NCI-H2107 treated with DMSO at 0.1 percent for 48 hours (cell line): Measurements from ENCODE around the gene FAM217B.
A peak's percentile ranks its signal among the peaks of the same experiment; 100 is the strongest.
"Not testable (repeated sequence)": the region's sequence is repeated elsewhere in the genome, so short reads cannot be mapped to it uniquely, and the experiment has no call there.

Experiments
- DNase-seq: peaks from one replicate; lab custom pipeline; 2025; ENCODE audit not compliant: unreplicated experiment; lab: John Stamatoyannopoulos, UW

Gene FAM217B

DNA sequence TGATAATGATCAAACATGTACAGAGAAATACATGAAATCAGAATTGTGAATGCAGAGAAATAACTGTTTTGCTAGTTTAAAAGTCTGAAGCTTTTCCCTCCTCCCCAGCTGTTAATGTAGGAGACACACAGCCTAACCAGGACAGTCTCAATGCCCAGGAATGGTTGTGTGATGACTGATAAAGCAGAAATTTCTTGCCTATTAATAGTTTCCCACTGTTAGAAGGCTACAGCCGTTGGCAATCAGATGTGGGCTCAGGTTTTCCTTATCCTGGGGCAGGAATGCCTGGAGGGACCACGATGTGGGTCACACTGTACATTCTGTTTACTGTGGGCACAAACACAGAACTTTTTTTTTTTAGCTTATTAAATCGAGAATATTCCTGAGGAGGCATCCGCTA, 2.0 kb upstream of the FAM217B start:
- no peak for DNase-seq

- DNase-seq: no peak
Observed at GRCh38 chr20:59938696-59939051, 1.5 kb upstream of the FAM217B start.

DNA sequence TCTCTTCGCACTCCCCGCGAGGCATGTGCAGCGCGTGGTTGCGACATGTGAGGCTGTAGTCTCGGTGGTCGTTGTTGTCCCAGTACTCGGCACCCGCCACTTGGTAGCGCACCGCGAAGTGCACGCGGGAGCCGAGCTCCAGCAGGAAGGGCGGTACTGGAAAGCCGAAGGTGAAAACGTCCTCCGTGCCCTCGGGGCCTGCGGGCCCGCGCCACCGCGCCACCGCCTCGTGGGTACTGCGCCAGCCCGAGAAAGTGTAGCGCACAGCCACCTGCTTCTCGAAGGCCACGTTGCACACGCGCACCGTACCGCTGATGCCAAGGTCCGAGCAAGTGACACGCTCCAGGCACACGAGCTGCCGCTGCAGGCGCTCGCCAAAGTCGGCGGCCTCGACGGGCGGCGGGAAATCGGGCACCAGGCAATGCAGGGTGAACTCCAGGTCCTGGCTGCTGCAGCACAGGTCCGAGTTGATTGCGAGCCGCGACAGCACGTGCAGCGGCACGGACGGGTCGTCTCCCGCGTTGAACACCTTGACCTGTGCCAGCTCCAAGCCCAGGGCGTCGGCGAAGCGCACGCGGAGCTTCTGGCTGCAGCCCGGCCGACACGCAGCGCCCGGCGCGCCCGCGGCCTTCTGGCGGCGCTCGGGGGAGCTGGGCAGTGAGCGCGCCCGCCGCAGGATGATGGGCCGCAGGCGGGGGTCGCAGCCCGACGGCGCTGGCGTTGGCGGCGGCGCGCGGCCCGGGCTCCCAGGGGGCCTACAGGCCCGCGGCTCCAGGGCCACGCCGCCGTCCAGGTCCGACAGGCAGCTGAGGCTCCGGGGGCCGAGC, 924 bp upstream of the FAM217B start:
- DNase-seq: no peak

- no peak for DNase-seq
Observed at GRCh38 chr20:59939879-59940128, 385 bp upstream of the FAM217B start.

DNA sequence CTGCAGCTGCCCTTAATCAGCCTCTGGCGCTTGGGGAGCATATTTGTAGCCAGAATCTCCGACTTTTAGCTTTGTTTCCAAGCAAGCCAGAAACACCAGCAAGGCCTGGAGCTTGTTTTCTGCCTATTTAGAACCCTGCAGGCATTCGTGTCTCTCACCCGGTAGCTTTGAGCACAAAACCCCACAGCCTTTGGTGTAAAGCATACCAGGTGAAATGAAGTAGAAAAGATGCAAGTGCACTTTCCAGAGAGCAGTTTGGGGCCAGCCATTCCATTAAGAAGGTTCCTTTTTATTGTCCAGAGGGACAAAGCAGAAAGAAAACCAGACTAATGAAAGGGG, 736 bp downstream of the FAM217B start:
- DNase-seq: peak; percentile 75

DNA sequence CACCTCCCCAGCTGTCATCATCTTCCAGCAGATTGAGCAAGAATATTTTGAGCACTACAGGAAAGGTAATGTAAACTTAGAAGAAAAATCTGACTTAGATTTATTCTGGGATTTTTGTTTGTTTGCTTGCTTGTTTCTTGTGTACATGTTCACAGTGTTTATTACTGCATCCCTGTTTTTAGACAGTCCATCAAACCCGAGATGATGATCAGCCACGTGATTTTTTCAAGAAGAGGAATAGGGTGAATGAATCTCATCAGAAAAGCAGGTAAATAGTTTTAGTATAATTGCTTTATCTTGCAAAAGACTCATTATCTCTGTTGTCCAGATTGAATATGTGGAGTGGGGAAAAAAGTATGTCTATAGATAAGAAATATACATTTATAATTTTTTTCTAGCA, 2.1 kb downstream of the FAM217B start:
- DNase-seq: no peak

GRCh38 chr20:59944726-59945125, 4.5 kb downstream of the FAM217B start:
- no peak for DNase-seq

DNA sequence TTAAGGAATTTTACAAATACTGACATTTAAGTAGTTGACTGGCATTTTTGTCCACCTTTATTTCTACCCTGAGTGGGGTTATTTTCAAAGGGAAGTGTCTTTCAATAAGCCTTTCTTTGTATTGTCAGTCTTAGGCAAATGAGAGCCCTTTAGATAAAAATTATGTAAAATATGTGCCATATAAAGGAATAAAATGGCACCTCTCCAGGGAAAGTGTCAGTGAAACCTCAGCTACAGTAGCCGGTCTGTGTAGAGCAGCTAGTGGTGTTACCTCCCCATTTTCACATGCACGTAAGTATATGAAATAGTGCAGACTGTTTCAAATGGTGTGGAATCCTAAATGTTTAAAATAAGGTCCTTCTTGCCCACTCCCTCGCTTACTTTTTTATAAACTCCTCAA, 5.0 kb downstream of the FAM217B start:
- DNase-seq: no peak

- no peak for DNase-seq
Observed at GRCh38 chr20:59945731-59946130, 5.5 kb downstream of the FAM217B start.

DNA sequence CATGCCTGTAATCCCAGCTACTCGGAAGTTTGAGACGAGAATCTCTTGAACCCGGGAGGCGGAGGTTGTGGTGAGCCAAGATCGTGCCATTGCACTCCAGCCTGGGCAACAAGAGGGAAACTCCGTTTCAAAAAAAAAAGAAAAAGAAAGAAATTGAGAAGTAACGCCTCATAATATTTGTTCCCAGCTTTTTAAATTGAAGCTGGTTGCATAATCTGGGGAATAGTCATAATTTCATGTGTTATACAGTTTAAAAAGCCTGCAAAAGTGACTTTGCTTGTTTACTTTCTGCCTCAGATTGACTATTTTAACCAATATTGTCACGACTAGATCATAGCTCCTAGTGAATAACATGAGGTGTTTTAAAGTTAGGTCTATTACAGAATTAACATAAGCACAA, 7.2 kb downstream of the FAM217B start:
- DNase-seq: no peak

- no peak for DNase-seq
Observed at GRCh38 chr20:59948212-59948611, 8.0 kb downstream of the FAM217B start.

GRCh38 chr20:59948828-59949720, 8.9 kb downstream of the FAM217B start:
- DNase-seq: peak; percentile 69

GRCh38 chr20:59949911-59950310, 9.7 kb downstream of the FAM217B start:
- DNase-seq: peak; percentile 38

DNA sequence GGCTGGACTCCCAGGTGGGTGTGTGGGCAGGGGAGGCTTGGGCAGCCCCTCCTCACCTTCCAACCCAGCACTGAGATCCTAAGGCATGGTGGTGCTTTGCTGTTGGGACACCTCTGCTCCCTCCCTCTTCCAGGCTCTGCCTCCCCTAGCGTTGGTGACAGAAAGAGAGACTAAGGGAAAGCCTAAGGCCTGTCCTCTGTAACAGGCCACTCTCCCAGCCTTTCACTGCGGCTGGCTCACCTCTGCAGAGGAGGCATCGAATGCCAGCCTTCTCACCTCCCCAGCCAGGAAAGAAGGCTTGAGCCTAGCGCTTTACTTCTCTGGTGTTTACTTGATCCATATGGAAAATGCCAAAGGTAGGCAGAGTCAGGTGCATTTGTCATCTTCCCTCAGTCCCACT, 14.5 kb downstream of the FAM217B start:
- DNase-seq: no peak

DNA sequence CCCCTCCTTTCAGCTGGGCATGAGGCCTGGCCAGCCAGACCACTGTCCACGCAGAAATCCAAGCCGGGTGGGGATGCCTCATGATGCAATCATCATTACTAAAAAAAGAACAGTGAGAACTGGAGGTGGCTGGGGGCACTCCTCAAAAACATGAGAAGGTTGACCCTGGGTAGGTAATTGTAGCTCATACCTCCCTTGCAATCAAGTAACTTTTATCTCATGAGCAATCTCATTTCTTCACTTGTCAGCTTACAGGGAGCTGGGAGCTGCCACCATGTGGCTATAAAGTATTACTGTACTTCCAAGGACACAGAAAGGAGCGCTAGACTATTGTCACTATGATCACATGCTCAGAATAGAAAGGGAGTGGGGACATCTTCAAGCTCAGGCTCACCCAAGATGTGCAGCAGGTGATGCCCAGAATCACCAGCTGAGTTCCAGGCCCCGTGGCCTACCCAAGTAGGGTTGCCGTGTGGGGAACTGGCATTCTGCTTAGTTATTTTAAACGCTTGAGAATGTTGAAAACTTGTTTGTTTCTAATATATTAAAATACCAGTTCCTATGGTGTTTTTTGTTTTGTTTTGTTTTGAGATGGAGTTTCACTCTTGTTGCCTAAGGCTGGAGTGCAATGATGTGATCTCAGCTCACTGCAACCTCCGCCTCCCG, 15.1 kb downstream of the FAM217B start:
- DNase-seq: peak; percentile 53

GRCh38 chr20:59957568-59957967, 17.4 kb downstream of the FAM217B start:
- not testable (repeated sequence) for DNase-seq

DNA sequence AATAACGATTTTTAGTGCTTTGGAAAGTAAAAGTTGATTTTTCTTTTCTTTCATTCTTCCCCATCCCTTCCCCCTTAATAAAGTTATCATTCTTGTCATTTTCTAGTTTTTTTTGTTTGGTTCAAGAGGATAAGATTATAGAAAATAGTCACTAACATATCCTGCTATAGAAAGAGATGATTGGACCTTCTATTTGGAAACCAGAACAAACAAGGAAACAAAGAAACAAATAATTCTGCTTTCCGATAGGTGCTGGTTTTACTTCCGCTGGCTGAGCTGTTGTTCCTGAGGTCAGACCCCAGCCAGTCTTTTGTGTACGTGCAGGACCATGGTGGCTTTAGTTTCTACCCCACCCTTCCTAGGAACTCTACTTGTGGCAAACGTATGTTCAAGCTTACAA, 17.9 kb downstream of the FAM217B start, which contains the start of gene CDH26:
Gene CDH26 (plus strand): TSS at position 301 of the 400 bp plus-strand sequence. CDS start 304 bp downstream, outside the sequence.
- peak; percentile 46 for DNase-seq

GRCh38 chr20:59958626-59959025, 18.4 kb downstream of the FAM217B start:
- DNase-seq: peak; percentile 64

GRCh38 chr20:59961423-59961822, 21.2 kb downstream of the FAM217B start:
- no peak for DNase-seq

DNA sequence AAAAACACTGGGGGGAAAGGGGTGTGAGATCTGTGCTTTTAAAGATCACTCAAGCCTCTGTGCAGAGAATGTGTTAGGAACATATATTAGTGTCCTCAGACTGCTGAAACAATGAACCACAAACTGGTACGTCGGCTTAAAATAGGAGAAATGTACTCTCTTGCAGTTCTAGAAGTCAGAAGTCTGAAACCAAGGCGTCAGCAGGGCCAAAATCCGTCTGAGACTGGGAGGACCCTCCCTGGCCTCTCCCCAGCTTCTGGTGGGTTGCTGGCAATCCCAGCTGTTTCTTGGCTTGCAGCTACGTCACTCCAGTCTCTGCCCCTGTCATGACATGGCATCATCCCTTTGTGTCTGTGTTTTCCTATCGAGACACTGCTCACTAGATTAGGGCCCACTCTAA, 22.0 kb downstream of the FAM217B start:
- DNase-seq: no peak

GRCh38 chr20:59966428-59966827, 26.2 kb downstream of the FAM217B start:
- DNase-seq: no peak

DNA sequence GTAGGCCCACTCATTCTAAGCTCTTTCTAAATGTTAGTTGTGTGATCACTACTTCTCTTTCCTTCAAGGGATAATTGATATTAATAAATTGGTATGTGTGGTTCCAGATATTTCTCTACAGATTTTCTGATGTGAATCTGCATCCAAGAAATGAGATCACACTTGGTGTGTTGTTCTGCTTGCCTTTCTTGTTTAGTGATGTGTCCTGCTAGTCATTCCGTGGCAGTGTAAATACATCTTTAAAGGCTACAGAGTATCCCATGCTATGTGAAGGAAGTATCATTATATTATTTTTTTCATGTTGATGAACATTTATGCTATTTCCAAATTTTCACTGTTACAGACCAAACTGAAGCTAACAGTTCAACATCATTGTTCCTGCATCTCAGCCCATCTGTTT, 31.2 kb downstream of the FAM217B start:
- DNase-seq: no peak
